Chondrocyte (in vitro differentiated cells): Measurements from ENCODE around the gene CYP27A1. TPM values are rescaled to one million over a fixed set of nuclear protein-coding genes. Genes with fewer than 3 reads are reported as not detected.

ENCODE experiments used
- DNase-seq: peaks from one replicate; pipeline ENCODE4 v3.0.0; 2021; ENCODE audit warnings: mixed read lengths, low spot score
- H3K27ac Mint-ChIP-seq: one replicate; pipeline ENCODE4 v1.8.0; 2021; ENCODE audit warnings: mild to moderate bottlenecking, moderate library complexity, mixed read lengths; ENCODE audit not compliant: unreplicated experiment
- H3K27me3 Mint-ChIP-seq: 2 replicates; pipeline ENCODE4 v1.8.0; 2021; ENCODE audit warnings: low read depth, mixed read lengths
- H3K36me3 Mint-ChIP-seq: 2 replicates; pipeline ENCODE4 v1.8.0; 2021; ENCODE audit warnings: low read depth, mixed read lengths
- H3K4me1 Mint-ChIP-seq: 2 replicates; pipeline ENCODE4 v1.8.0; 2021; ENCODE audit warnings: low read depth, mild to moderate bottlenecking, mixed read lengths
- H3K4me3 Mint-ChIP-seq: one replicate; pipeline ENCODE4 v1.8.0; 2021; ENCODE audit warnings: mild to moderate bottlenecking, moderate library complexity, mixed read lengths; ENCODE audit not compliant: unreplicated experiment
- H3K9me3 Mint-ChIP-seq: 2 replicates; pipeline ENCODE4 v1.8.0; 2021; ENCODE audit warnings: low read depth, mixed read lengths
- CTCF ChIP-seq: fragments of 200-600 bp; sonication (generic); IDR thresholded peaks from 2 replicates; pipeline ENCODE4 v1.5.0; 2021; ENCODE audit warnings: antibody characterized with exemption, mild to moderate bottlenecking, moderate library complexity
- long read RNA-seq: library from polyadenylated mRNA; stranded (forward); transcript quantifications from one replicate; pipeline ENCODE4 v2.0.0, GENCODE V29; 2021
- total RNA-seq: library from RNA; stranded (reverse); gene quantifications from 3 replicates; pipeline ENCODE4 v1.2.1, GENCODE V29; 2021

The CYP27A1 gene
- total RNA-seq: 1.7 to 5.2 TPM (median 4.7 TPM) in 3 replicates
- long read RNA-seq, transcript CYP27A1-201 (9 exons, 2,286 nt): major isoform, 22 of 26 reads
- long read RNA-seq, partial matches to known transcripts: 0 of 26 reads
- long read RNA-seq, other reads (novel, unspliced or antisense): 4 of 26 reads

DNA sequence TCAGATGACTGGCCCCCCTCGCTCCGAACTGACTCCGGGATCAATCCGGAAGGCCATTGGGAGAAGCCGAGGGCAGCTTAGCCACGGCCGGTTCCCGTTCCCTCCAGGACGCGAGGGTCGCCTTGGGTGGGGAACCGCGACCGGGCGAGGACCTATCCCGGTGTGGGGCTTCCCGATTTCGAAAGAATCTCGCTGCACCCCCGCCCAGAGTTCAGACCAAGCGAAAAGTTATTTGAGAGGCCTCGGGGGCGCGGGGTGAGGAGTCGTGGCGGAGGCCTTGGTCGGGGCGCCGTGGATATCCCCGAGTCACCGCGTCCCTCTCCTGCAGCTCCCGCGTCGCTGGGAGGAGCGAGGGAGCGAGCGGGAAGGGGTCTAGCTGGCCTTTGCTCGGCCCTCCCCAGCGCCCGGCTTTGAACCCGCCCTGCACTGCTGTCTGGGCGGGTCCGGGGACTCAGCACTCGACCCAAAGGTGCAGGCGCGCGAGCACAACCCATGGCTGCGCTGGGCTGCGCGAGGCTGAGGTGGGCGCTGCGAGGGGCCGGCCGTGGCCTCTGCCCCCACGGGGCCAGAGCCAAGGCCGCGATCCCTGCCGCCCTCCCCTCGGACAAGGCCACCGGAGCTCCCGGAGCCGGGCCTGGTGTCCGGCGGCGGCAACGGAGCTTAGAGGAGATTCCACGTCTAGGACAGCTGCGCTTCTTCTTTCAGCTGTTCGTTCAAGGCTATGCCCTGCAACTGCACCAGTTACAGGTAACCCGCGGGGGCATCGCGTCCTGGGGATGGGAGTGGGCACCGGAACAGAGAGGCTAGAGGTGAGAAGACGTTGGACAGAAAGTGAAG, at the start of gene CYP27A1:
Gene CYP27A1 (plus strand): TSS at position 457 of the 837 bp plus-strand sequence. CDS start 36 bp downstream, at position 493.
- DNase-seq: no peak
- Mint-ChIP-seq H3K9me3 (peaks cover 5% of the 10 kb centered on the region), H3K4me1 (peaks cover 30% of the 10 kb centered on the region), H3K27me3 (peaks cover 3% of the 10 kb centered on the region), H3K27ac (peak within 1 kb of the TSS; percentile 69), H3K36me3 (peaks cover 6% of the 10 kb centered on the region), H3K4me3 (peak within 1 kb of the TSS; percentile 82)
- no peak for TF ChIP-seq CTCF

DNA sequence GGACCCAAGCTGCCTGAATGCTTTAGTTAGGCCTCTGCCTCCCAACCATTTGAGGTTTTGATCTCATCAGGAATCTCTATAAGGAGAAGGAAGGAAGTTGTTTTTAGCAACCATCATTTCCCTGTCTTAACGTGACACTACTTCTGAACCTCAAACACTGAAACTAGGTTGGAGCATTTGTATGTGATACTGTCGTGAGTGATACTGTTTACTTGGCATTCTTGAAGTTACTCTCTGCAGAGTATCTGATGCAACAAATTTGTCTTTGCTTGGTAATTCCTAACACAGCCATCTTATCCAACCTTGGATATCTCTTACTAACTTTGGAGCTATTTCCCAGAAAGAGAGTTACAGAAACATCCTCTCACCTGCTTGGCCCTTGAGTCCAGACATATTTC, 49.2 kb upstream of the CYP27A1 start:
- Mint-ChIP-seq H3K4me1 (peaks cover 42% of the 10 kb centered on the region), H3K27me3 (no peaks in the 10 kb centered on the region), H3K27ac (peak overlapping the region; percentile 87), H3K4me3 (no peak overlapping the region), H3K9me3 (peaks cover 2% of the 10 kb centered on the region), H3K36me3 (peaks cover 4% of the 10 kb centered on the region)
- no peak for DNase-seq
- no peak for TF ChIP-seq CTCF

DNA sequence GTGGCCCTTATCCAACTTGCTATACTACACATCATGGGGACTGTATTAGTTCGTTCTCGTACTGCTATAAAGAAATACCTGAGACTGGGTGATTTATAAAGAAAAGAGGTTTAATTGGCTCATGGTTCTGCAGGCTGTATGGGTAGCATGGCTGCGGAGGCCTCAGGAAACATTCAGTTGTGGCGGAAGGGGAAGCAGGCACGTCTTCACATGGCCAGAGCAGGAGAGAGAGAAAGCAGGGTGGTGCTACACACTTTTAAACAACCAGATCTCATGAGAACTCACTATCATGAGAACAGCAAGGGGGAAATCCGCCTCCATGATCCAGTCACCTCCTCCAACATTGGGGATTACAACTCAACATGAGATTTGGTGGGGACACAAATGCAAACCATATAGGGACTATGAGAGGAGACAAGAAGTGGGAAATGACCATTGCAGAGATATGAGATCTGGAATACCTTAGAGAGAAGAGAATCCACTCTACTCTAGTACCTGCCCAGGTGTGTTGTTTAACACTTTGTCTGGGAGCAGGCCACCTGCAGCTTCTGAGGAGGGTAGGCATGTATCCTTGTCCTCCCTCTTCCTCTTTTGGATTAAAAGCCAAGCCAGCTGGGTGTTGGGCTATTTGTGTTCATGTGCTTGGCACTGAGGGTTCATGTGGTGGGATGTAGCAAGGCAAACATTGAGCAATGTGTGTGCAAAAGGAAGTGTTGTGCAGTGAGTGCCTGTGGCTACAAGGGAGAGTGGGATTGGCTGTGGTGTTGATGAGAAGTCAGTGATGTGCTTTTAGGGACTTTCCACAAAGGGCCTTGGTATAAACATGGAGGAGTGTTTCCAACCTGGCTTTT, 48.6 kb upstream of the CYP27A1 start:
- no peaks in the 10 kb centered on the region for H3K27me3 Mint-ChIP-seq
- no peak for TF ChIP-seq CTCF
- H3K4me1 Mint-ChIP-seq: peaks cover 41% of the 10 kb centered on the region
- no peak overlapping the region for H3K4me3 Mint-ChIP-seq
- no peak for DNase-seq
- peaks cover 9% of the 10 kb centered on the region for H3K36me3 Mint-ChIP-seq
- peak overlapping the region; percentile 87 for H3K27ac Mint-ChIP-seq
- no peaks in the 10 kb centered on the region for H3K9me3 Mint-ChIP-seq

GRCh38 chr2:218734190-218734975, 47.6 kb upstream of the CYP27A1 start:
- Mint-ChIP-seq H3K9me3 (no peaks in the 10 kb centered on the region), H3K4me1 (peaks cover 41% of the 10 kb centered on the region), H3K36me3 (peaks cover 11% of the 10 kb centered on the region), H3K27ac (no peak overlapping the region), H3K27me3 (no peaks in the 10 kb centered on the region), H3K4me3 (no peak overlapping the region)
- no peak for DNase-seq
- no peak for TF ChIP-seq CTCF
